GM10266 (cell line): ENCODE results near the gene FITM1.

Source experiments
- DNase-seq: peaks from one replicate; pipeline ENCODE4 v3.0.0; 2012; ENCODE audit errors: extremely low spot score
- CTCF ChIP-seq: IDR thresholded peaks from 2 replicates; pipeline ENCODE4 v1.5.1; 2012; ENCODE audit warnings: mild to moderate bottlenecking, low read depth; ENCODE audit not compliant: control insufficient read depth, insufficient read depth; ENCODE audit errors: missing control alignments

FITM1 gene

GRCh38 chr14:24130380-24130716 is at the start of gene FITM1:
TSS of gene FITM1 (plus strand) at chr14:24130659. CDS start at chr14:24131564, 905 bp downstream.
- DNase-seq: no peak
- no peak for TF ChIP-seq CTCF

DNA sequence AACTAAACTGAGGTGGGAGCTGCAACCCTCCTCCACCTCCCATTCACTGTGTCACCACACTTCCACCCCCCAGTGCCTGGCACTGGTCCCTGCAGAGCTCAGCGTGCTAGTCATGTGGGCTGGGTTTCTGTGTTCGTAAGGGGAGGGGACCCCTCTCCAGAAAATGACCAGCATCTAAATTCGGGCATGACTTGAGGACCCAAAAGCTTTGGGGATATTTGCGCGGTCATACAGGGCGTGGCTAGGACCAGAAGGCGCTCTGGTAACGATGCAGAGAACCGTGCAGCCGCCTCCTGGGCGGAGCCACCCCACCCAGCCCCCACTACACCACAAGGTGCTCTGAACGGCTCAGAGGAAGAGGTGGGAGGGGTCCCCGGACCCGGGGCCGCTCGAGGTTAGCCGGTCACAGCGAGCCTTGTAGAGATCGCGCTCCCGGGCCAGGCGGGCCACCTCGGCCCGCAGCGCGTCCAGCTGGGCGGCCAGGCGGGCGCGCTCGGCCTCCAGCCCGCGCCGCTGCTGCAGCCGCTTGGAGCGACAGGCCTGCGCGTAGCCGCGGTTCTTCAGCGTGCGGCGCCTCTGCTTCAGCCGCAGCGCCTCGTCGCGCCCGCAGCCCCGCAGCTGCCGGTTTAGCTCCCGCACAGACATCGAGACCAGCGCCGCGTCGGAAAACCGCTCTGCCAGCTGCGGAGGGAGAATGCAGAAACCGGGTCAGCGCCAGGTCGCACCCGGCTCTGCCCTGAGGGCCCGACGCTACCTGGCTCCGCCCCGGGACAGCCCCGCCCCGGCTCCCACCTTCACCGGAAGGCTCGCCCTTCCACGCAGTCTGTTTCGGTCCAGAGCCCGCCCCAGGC is 49.3 kb upstream of the FITM1 start:
- TF ChIP-seq CTCF: no peak
- peak; percentile 89 for DNase-seq

- DNase-seq: no peak
- no peak for TF ChIP-seq CTCF
These were observed 48.7 kb upstream of the FITM1 start for GRCh38 chr14:24081739-24082211.

GRCh38 chr14:24082411-24083080 is 47.9 kb upstream of the FITM1 start:
- no peak for DNase-seq
- TF ChIP-seq CTCF: no peak

DNA sequence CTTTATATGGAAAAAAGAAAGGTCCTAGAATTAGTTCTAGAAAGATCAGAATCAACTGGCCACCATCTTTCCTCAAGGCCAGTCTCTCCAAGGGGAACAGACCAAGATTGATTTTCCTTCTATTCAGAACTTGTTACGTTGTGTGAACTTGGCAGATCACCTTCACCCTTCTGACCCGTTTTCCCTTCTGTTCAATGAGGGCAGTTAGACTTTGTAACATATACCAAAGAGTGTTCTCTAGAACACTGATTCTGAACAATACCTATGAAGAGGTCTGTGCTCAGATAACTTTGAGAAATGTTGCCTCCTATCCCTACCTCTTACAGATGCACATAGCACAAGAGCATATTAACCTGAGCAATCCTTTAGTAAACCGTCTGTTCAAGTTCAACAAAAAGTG is 47.0 kb upstream of the FITM1 start:
- TF ChIP-seq CTCF: no peak
- no peak for DNase-seq

GRCh38 chr14:24084440-24084839 is 46.0 kb upstream of the FITM1 start:
- TF ChIP-seq CTCF: no peak
- DNase-seq: no peak

DNA sequence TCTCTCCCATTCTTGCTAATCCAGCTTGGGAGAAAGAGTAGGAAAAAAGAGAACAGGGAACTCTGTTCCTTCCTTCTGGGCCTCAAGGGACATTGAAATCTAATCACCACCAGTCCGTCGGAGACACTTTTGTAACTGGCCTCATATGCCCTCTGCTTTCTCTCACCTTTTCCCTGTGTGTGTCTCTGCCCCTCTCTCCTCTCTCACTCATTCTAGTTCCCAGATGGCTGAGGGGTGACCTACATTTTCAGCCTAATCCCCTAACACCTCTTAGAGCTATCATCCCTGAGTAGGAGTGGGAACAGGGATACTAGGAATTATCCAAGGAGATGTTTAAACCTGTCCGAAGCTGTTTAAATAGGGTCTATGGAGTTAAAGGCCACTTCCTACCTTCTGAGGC is 45.2 kb upstream of the FITM1 start:
- no peak for TF ChIP-seq CTCF
- no peak for DNase-seq
